HCT116 (cell line): ENCODE measurements around the gene PLCL2. TPM values are rescaled to one million over a fixed set of nuclear protein-coding genes. Genes with fewer than 3 reads are reported as not detected.

Experiments
- ATAC-seq: fragments of 200-7000 bp; cut with Tn5 transposase; 2 replicates; pipeline ENCODE4 v1.9.1; 2020; ENCODE audit warnings: mild to moderate bottlenecking, moderate library complexity
- BruUV-seq: library from RNA; stranded (reverse); fragments of 400-500 nt; replicated peaks from 2 replicates; lab custom pipeline; 2021; lab: Mats Ljungman, UMichigan
- CTCF ChIA-PET: fragments of 300-600 bp; sonication (Branson Sonifier 250); formaldehyde crosslinking; loops from one replicate; lab custom pipeline; 2021; ENCODE audit warnings: antibody characterized with exemption; lab: Charles Lee
- POLR2A ChIA-PET: fragments of 300-600, 350-600 bp; sonication (Branson Sonifier 250); formaldehyde crosslinking; loops from one replicate; lab custom pipeline; 2021; ENCODE audit warnings: antibody characterized with exemption; lab: Charles Lee
- RAD21 ChIA-PET, 2 experiments: fragments of 300-600 bp; sonication (Branson Sonifier 250); formaldehyde crosslinking; loops; one replicate each; lab custom pipeline; 2023; ENCODE audit warnings: low total read pairs in 2 of 2; ENCODE audit not compliant: uncharacterized antibody in 2 of 2, unreplicated experiment in 2 of 2, low non-redundant PET in 1 of 2; lab: Charles Lee
- DNase-seq: peaks from one replicate; pipeline ENCODE4 v3.0.0-alpha.2; 2010; ENCODE audit warnings: low read depth, low spot score
- H2AFZ ChIP-seq: fragments of 200-600 bp; shearing (Covaris generic), sonication (generic); 2 replicates; pipeline ENCODE4 v1.6.1; 2017; ENCODE audit warnings: low read depth, mixed run types, mixed read lengths, antibody characterized with exemption, low read length; ENCODE audit not compliant: poor library complexity, severe bottlenecking
- H3K27ac ChIP-seq: 2 replicates; pipeline ENCODE4 v1.5.1; 2012; ENCODE audit warnings: low read depth, low read length
- H3K27me3 ChIP-seq: fragments of 200-600 bp; sonication (generic); 2 replicates; pipeline ENCODE4 v1.6.1; 2016; ENCODE audit warnings: mixed run types, low read length, mixed read lengths; ENCODE audit not compliant: insufficient read depth
- H3K36me3 ChIP-seq, 2 experiments: fragments of 200-500 bp in 1 of 2; fragments of 200-600 bp in 1 of 2; sonication (Bioruptor generic) in 1 of 2; sonication (generic) in 1 of 2; 2 replicates each; pipeline versions ENCODE4 v1.5.1 to v1.6.1; 2014 to 2016; ENCODE audit warnings: low read length in 2 of 2, inconsistent platforms in 1 of 2, mixed read lengths in 1 of 2, mixed run types in 1 of 2; ENCODE audit not compliant: insufficient read depth in 2 of 2, control insufficient read depth in 1 of 2
- H3K4me1 ChIP-seq, 2 experiments: fragments of 200-600 bp in 1 of 2; sonication (generic) in 1 of 2; 2 replicates each; pipeline versions ENCODE4 v1.5.1 to v1.6.1; 2012 to 2017; ENCODE audit warnings: low read length in 2 of 2, inconsistent platforms in 1 of 2, mild to moderate bottlenecking in 1 of 2, mixed read lengths in 1 of 2, mixed run types in 1 of 2, moderate library complexity in 1 of 2; ENCODE audit not compliant: insufficient read depth in 2 of 2, control insufficient read depth in 1 of 2
- H3K4me2 ChIP-seq: fragments of 200-600 bp; sonication (generic); 2 replicates; pipeline ENCODE4 v1.6.1; 2017; ENCODE audit warnings: mixed run types, low read length, mixed read lengths
- H3K4me3 ChIP-seq, 2 experiments: fragments of 200-600 bp in 1 of 2; sonication (generic) in 1 of 2; replicated peaks in 1 of 2; 2 replicates each; pipeline ENCODE4 v1.5.1; 2011 to 2016; ENCODE audit warnings: low read length in 2 of 2, control low read depth in 1 of 2, low read depth in 1 of 2, mild to moderate bottlenecking in 1 of 2, mixed read lengths in 1 of 2, mixed run types in 1 of 2
- H3K79me2 ChIP-seq: fragments of 200-600 bp; sonication (generic); 2 replicates; pipeline ENCODE4 v1.6.1; 2017; ENCODE audit warnings: mild to moderate bottlenecking, mixed run types, low read length, moderate library complexity, mixed read lengths; ENCODE audit not compliant: insufficient read depth
- H3K9ac ChIP-seq: fragments of 200-600 bp; sonication (generic); 2 replicates; pipeline ENCODE4 v1.6.1; 2016; ENCODE audit warnings: low read length, mixed read lengths
- H3K9me2 ChIP-seq: fragments of 200-600 bp; sonication (generic), shearing (Covaris generic); 2 replicates; pipeline ENCODE4 v1.6.1; 2017; ENCODE audit warnings: mixed run types, mild to moderate bottlenecking, moderate library complexity; ENCODE audit not compliant: insufficient read depth
- H3K9me3 ChIP-seq, 2 experiments: fragments of 200-500 bp in 1 of 2; fragments of 200-600 bp in 1 of 2; sonication (Bioruptor generic) in 1 of 2; sonication (generic) in 1 of 2; 2 replicates each; pipeline ENCODE4 v1.6.1; 2014 to 2017; ENCODE audit warnings: low read length in 2 of 2, mixed read lengths in 2 of 2, inconsistent platforms in 1 of 2, low read depth in 1 of 2, mild to moderate bottlenecking in 1 of 2, mixed run types in 1 of 2, moderate library complexity in 1 of 2; ENCODE audit not compliant: control insufficient read depth in 1 of 2, insufficient read depth in 1 of 2
- H4K20me1 ChIP-seq: fragments of 200-600 bp; sonication (generic), shearing (Covaris generic); 2 replicates; pipeline ENCODE4 v1.6.1; 2017; ENCODE audit warnings: mixed run types, mild to moderate bottlenecking, moderate library complexity; ENCODE audit not compliant: insufficient read depth
- CEBPB ChIP-seq: IDR thresholded peaks from 2 replicates; pipeline ENCODE4 v1.6.1; 2012; ENCODE audit warnings: low read depth
- EZH2phosphoT487 ChIP-seq: fragments of 200-600 bp; IDR thresholded peaks from 2 replicates; pipeline ENCODE4 v1.6.1; 2018; ENCODE audit warnings: antibody characterized with exemption, borderline replicate concordance
- JUND ChIP-seq: IDR thresholded peaks from 2 replicates; pipeline ENCODE4 v1.6.1; 2012
- POLR2A ChIP-seq: IDR thresholded peaks from 2 replicates; pipeline ENCODE4 v1.7.0; 2011; ENCODE audit warnings: borderline replicate concordance; ENCODE audit not compliant: insufficient read depth, insufficient read length; ENCODE audit errors: extremely low read depth
- POLR2AphosphoS5 ChIP-seq: IDR thresholded peaks from 2 replicates; pipeline ENCODE4 v1.6.1; 2011; ENCODE audit warnings: mild to moderate bottlenecking, low read depth, low read length, moderate library complexity
- SIN3A ChIP-seq: IDR thresholded peaks from 2 replicates; pipeline ENCODE4 v1.6.1; 2012; ENCODE audit warnings: low read depth
- YY1 ChIP-seq: IDR thresholded peaks from 2 replicates; pipeline ENCODE4 v1.6.1; 2011; ENCODE audit warnings: low read length, low read depth, moderate library complexity, mild to moderate bottlenecking; ENCODE audit not compliant: insufficient replicate concordance; ENCODE audit errors: extremely low read depth
- ZFX ChIP-seq: fragments of 450-650 bp; IDR thresholded peaks from 2 replicates; pipeline ENCODE4 v1.6.1; 2017
- ZNF274 ChIP-seq: fragments of 200-500 bp; sonication (Bioruptor generic); IDR thresholded peaks from 2 replicates; pipeline ENCODE4 v1.6.1; 2014; ENCODE audit warnings: mild to moderate bottlenecking, low read depth, low read length, inconsistent platforms
- intact Hi-C: fragments of 100-400 bp; cut with micrococcal nuclease; formaldehyde crosslinking; loops from 2 replicates; pipeline ENCODE4 v1.10.0; 2022
- total RNA-seq: library from RNA; stranded (reverse); gene quantifications from one replicate; pipeline ENCODE4 v1.2.1, GENCODE V29; 2021; ENCODE audit not compliant: unreplicated experiment

The PLCL2 gene
- total RNA-seq, 1 experiment from 2014 or later, result 2.2 TPM

DNA sequence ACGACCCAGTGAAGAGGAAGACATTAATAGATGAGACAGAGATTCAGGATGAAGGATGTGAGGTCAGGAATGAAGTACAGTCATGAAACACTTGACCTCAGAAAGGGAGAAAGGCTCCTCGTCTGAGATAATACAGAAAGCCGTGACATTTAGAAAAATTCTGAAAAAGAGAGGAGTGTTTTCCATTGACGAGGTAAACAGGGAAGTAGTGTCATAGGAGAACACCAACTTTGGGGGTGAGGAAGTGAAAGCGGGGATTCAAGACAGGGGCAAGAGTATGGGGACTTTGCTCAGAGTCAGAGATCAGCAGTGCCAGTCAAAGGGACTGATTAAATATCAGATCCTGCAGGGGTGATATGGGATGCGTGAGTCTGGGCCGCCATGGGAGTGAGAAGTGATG, 160.9 kb downstream of the PLCL2 start:
- BruUV-seq, result no TSS peak
- ChIA-PET CTCF (no interaction called here), POLR2A (no interaction called here), RAD21 (no interaction called here)
- DNase-seq (no peak), ATAC-seq (no peak)
- Histone ChIP-seq H3K9me3 (no peaks in the 10 kb centered on the region), H4K20me1 (no peaks in the 10 kb centered on the region), H3K36me3 (no peaks in the 10 kb centered on the region), H3K27ac (no peak overlapping the region), H3K4me2 (no peak overlapping the region), H3K4me3 (no peak overlapping the region), H3K9me2 (no peaks in the 10 kb centered on the region), H3K79me2 (no peaks in the 10 kb centered on the region), H2AFZ (no peak overlapping the region), H3K27me3 (no peaks in the 10 kb centered on the region), H3K9ac (no peak overlapping the region), H3K4me1 (peaks cover 0 to 10% of the 10 kb centered on the region in 2 experiments; a peak in 3 of 4 replicates)
- intact Hi-C loops, result no loop called here
- TF ChIP-seq CEBPB (no peak), SIN3A (no peak), POLR2AphosphoS5 (no peak), ZNF274 (no peak), YY1 (no peak), POLR2A (no peak), JUND (no peak)

DNA sequence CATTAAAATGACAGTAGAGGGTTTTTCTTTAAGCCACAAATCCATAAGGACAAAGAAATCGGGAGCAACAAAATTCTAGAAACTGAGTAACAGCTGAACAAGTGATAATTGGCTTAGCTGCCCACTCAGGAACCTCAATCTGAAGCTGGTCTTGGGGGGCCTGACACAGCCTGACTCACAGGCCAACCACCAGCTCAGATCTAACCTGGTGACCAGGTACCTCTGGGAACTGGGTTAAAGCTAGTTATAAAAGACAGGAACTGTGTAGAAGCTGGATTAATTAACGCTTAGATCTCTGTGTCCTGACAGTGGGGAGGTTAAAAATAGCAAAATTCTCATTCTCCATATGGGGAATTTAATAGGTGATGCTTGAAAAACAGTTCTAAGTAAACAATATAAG, 161.9 kb downstream of the PLCL2 start:
- ChIA-PET POLR2A (no interaction called here), RAD21 (interaction anchor here in 1 of 2 experiments (0.6 kb wide), 1 partner anchor 215 kb away, joined by 6 read pairs; no protein-coding TSS in a partner anchor), CTCF (no interaction called here)
- H3K9me2 ChIP-seq, result no peaks in the 10 kb centered on the region
- no peaks in the 10 kb centered on the region for H3K27me3 ChIP-seq
- no TSS peak for BruUV-seq
- peaks cover 0 to under 1% of the 10 kb centered on the region in 2 experiments; a peak in 1 of 4 replicates for H3K4me1 ChIP-seq
- no peak overlapping the region for H3K4me2 ChIP-seq
- H3K79me2 ChIP-seq, result no peaks in the 10 kb centered on the region
- H3K9me3 ChIP-seq, result no peaks in the 10 kb centered on the region
- TF ChIP-seq POLR2AphosphoS5 (no peak), EZH2phosphoT487 (no peak), ZNF274 (no peak), ZFX (no peak)
- no peaks in the 10 kb centered on the region for H3K36me3 ChIP-seq
- H4K20me1 ChIP-seq, result no peaks in the 10 kb centered on the region
- no peak for DNase-seq
- H3K27ac ChIP-seq, result no peak overlapping the region
- H3K9ac ChIP-seq, result no peak overlapping the region
- no peak for ATAC-seq
- H2AFZ ChIP-seq, result no peak overlapping the region
- no peak overlapping the region for H3K4me3 ChIP-seq
- intact Hi-C loops, result no loop called here
